22Rv1 (cell line): ENCODE results near the gene IL36G.

Source experiments
- H3K27ac ChIP-seq: fragments of 450-650 bp; 2 replicates; pipeline ENCODE4 v1.5.1; 2017
- ZFX ChIP-seq: fragments of 450-650 bp; IDR thresholded peaks from 2 replicates; pipeline ENCODE4 v1.6.1; 2017; ENCODE audit warnings: antibody characterized with exemption, borderline replicate concordance
- TF ChIP-seq, protein P1 (sequence below): fragments of 450-650 bp; IDR thresholded peaks from 2 replicates; pipeline ENCODE4 v1.5.1; 2017; ENCODE audit warnings: mild to moderate bottlenecking

IL36G gene

GRCh38 chr2:112994648-112995047, 16.8 kb downstream of the IL36G start:
- no peak overlapping the region for H3K27ac ChIP-seq
- TF ChIP-seq, protein P1, sequence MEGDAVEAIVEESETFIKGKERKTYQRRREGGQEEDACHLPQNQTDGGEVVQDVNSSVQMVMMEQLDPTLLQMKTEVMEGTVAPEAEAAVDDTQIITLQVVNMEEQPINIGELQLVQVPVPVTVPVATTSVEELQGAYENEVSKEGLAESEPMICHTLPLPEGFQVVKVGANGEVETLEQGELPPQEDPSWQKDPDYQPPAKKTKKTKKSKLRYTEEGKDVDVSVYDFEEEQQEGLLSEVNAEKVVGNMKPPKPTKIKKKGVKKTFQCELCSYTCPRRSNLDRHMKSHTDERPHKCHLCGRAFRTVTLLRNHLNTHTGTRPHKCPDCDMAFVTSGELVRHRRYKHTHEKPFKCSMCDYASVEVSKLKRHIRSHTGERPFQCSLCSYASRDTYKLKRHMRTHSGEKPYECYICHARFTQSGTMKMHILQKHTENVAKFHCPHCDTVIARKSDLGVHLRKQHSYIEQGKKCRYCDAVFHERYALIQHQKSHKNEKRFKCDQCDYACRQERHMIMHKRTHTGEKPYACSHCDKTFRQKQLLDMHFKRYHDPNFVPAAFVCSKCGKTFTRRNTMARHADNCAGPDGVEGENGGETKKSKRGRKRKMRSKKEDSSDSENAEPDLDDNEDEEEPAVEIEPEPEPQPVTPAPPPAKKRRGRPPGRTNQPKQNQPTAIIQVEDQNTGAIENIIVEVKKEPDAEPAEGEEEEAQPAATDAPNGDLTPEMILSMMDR: no peak
- TF ChIP-seq ZFX: no peak

DNA sequence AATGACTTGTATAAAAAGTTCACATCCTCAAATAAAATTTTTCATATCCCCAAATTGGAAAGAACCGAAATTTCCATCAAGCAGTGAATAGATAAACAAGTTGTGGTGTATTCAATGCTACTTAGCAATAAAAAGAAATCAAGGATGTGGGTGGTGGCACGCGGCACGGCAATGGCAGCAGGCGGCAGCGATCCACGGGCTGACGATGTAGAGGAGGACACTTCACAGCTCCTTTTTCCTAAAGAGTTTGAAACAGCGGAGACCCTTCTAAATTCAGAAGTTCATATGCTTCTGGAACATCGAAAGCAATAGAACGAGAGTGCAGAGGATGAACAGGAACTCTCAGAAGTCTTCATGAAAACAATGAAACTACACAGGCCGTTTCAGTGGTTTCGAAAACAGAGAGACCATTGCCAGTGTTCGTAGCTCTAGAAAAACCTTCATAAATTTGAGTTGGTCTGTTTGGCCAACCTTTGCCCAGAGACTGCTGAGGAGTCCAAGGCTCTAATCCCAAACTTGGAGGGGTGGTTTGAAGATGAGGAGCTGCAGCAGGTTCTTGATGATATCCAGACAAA, 17.6 kb downstream of the IL36G start:
- TF ChIP-seq, protein P1: no peak
- no peak for TF ChIP-seq ZFX
- no peak overlapping the region for H3K27ac ChIP-seq

DNA sequence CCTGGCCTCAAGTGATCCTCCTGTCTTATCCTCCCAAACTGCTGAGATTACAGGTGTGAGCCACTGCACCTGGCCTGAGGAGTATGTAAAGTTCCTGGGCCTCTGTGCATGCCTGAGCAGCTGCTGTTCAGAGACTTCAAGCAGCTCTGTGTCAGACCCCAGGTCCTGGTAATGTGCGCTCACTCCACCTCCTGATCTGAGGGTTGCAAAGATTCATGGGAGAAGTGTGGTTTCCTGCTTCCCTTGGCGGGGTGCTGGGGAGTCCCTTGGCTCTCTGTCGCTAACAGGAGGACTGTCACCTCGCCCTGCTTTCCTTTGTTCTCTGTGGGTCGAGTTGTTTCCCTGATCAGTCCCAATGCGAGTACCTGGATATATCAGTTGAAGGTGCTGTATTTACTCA, 18.8 kb downstream of the IL36G start:
- TF ChIP-seq, protein P1: no peak
- TF ChIP-seq ZFX: no peak

GRCh38 chr2:112997151-112997550, 19.3 kb downstream of the IL36G start:
- TF ChIP-seq ZFX: no peak
- TF ChIP-seq, protein P1: no peak
- H3K27ac ChIP-seq: no peak overlapping the region

More for the DNA sequence above, 18.8 kb downstream of the IL36G start:
- H3K27ac ChIP-seq: no peak overlapping the region

- TF ChIP-seq, protein P1: no peak
- TF ChIP-seq ZFX: no peak
- no peak overlapping the region for H3K27ac ChIP-seq
Observed at GRCh38 chr2:113000436-113000835, 22.6 kb downstream of the IL36G start.

DNA sequence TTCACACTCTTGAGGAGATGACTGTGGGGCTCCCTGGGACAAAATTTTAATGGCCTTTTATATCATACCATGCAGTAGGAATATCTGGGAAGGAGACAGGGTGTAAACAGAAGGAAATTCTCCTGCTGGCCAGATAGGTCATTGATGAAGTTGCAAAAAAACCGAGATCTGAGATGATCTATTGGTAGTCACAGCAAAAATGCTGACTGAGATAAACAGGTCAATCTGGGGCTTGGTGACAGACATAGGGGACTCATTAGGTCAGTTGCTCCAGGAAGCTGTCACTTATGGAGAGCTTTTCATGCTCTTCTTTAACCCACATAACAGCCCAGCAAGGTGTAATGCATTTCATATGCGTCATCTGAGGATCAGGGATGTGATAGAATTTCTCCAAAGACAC, 24.9 kb downstream of the IL36G start:
- TF ChIP-seq ZFX: no peak
- TF ChIP-seq, protein P1: no peak
- no peak overlapping the region for H3K27ac ChIP-seq

- H3K27ac ChIP-seq: no peak within 1 kb of the TSS
- TF ChIP-seq ZFX: no peak
- TF ChIP-seq, protein P1: no peak
Observed at GRCh38 chr2:113005030-113005509, 27.3 kb downstream of the IL36G start, which contains the start of gene IL36A. Gene IL36A (plus strand): TSS chr2:113005459. CDS start chr2:113005872, 413 bp downstream.
